Activated CD4-positive, alpha-beta T cell treated with anti-CD3 and anti-CD28 coated beads for 1 hour (primary cell): ENCODE results near the gene CFDP1.

Experiments used
- DNase-seq: peaks from one replicate; pipeline ENCODE4 v3.0.0-alpha.2; 2020

The CFDP1 gene

DNA sequence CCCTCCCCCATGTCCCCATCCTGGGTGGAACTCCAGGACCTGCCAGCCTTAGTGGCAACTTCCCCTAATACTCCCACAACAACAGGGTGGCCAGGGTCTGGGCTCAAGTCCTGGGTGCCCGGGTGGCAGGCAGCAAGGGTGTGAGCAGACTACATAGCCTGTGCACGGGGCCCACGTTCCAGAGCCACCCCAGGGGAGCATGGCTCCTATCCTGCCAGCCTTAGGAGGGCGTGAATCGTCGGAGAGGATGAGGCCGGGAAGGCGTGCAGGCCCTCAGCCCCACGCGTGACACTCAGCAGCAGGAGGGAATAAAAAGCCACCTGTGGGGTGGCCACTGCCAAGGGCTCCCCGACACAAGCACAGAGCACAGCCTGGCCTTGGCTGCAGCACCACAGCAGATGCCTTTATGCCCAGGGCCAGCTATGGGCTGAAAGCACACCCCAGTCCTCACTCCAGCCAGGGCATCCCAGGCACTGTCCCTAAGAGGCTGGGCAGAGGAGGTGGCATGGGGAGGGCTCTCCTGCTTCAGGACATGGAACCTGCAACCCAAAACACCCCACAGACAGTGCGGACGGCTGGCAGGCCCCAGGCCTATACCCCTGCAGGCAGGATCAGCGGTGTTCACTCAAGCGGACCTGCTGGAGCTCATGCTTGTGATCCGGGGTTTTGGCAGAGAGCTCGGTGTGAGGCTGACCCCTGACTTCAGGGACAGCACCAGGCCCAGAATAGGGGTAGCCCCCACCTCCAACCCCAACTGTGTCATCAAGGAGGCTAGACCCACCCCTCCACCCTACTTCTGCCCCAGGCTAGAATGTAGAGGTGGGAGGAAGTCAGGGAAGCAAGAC, 184.5 kb downstream of the CFDP1 start:
- DNase-seq, result no peak

DNA sequence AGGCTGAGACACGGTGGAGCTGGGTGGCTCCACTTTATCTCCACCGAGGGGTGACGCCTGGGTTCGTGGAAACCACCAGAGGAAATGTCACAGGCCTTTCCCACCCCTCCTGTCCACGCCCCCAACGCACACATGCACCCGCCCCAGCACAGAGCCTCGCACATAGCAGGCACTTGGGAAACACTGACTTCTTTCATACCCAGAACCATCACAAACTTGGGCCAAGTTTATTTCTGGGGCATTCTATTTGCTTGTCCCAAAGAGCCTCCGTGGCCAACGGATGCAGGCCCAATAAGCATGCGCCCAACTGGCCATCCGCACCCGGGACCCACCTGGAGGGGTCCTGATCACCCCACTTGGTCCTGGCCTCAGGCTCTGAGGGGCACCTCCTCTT, 185.2 kb downstream of the CFDP1 start:
- no peak for DNase-seq

DNA sequence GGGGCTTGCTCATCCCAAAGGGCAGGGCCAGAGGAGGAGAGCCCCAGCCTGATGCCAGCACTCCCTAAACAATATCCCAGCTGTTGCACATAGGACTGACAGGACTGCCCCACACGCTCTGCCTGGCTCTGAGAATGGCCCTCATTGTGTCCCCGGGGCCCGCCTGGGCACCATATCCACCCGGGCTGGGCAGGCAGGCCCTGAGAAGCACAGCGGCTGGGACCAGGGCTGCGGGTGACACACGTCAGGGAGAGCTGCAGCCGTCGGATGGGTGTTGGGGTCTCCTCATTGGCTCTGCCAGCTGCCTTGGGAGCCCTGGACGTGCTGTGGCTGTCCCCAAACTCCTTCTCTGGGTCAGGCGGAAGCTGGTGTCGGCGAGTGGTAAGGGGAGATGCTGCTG, 186.1 kb downstream of the CFDP1 start:
- no peak for DNase-seq

DNA sequence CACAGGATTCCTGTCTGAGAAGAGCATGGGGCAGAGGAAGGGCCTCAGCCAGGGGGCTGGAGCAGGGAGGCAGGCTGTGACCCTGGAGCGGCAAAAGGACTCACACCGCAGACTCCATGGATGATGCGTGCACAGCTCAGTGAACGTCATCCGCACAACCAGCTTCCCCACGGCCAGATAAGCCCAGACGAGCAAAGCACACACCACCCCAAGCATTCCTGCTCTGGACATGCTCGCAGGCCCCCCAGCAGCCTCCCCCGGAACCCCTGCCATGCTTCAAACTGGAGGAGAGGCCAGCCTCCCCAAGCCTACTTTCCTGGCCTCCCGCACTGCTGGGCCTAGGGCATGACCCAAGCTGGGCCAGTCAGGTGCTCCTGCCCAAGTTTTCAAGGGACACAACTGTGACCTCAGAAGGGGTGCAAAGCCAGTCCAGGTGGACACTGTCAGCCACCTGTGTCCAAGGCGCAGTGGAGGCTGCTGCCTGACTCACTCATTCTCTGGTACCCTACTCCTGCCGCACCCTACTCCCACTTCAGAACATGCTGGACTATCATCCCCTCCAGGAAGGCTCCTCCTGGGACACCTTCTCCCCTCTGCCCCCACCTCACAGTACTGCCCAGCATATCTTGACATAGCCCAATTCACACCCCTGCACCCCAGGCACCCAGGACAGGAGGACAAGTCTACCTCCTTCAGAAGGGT, 186.6 kb downstream of the CFDP1 start:
- DNase-seq, result no peak

DNA sequence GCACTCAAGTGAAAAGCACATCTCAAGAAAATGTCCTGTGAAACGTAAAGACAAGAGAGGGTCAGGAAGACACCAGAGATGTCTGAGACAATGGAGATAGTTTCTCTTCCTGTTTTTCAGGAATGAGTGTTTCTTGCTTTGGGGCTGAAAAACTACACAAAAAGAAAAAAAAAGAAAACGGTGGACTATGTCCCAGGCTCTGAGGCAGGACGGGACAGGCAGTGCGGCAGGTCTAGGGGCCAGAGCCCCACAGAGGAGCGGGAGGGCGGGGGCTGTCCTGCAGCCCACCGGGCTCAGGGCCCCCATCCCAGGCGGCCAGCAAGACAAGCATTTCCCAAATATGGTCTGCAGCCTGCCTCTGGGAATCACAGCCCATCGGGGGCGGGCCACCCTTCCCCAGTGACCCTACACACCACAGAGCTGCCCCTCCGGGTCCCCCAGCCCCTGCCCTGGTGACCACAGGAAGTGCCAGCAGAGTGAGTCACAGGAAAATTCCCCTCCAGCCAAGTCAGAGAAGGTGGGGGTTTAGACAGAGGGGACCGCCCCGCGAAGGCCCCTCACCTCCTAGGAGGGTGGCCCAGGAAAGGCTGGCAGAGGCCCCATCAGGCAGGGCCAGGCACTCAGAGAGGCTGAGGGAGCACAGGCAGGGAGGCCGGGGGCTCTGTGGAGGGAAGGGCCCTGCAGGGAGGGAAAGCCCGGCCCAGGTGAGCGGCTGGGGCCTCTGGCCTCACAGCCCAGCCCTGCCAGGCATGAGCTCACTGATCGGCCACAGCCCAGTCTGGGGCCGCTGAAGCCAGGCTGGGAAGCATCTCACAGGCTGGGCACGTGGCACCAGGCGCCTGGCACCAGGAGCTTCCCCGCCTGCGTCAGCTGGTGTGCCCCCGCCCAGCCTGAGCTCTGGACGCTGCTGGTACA, 188.2 kb downstream of the CFDP1 start:
- DNase-seq, result no peak

DNA sequence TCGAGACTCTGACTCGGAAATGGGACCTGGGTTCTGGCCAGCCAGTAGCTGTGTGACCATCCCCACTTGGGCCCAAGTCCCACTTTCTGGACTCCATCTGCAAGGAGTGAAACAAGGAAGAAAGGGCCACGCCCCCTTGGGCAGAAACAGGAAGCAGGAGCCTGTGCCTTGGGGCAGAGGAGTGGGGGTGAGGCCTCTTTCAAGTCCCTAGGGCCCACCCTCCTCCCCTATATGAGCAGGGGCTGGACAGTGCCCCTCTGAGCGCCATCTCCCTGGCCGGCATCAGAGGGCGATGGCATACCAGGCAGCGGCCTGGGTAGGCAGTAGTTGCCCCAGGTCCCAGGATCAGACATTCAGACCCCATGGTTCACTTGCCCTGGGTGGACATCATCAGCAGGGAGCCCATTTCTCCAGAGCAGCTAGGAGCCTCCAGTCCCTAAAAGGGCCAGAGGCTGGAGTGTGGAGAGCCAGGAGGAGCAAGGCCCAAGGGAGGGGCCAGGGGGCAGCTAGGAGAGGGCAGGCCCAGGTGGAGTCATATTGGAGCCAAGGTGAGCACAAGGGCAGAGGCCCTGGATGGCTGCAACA, 189.0 kb downstream of the CFDP1 start:
- DNase-seq, result no peak
